Stimulated activated CD4-positive, alpha-beta T cell treated with anti-CD3 and anti-CD28 coated beads, Interleukin-1b, Interleukin-23, amount 100 ng/mL, for 4 hours (primary cell): ENCODE measurements around the gene TSPAN7.

Experiments
- DNase-seq, 2 donors: peaks; one replicate each; pipeline ENCODE4 v3.0.0-alpha.2; 2020; ENCODE audit warnings: low read depth in 2 of 2

The TSPAN7 gene

DNA sequence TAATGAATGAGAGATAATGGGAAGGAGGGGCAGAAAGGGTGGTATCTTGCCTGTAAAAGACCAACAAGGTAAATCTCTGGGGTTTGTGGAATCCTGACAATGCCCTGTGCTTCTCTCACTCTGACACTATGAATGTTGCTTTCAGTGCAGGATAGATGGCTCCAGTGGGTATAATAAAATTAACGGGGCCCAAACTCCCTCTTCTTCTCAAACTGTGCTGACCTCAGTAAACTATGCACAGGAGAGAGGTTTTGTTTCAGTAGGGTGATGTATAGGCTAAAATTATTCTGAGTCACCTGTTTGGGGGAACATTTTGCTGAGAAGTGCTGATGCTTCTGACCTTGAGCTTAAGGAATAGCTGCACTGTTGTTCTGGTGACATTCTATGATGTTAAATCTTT lies 82.6 kb downstream of the TSPAN7 start:
- no peak for DNase-seq

- no peak for DNase-seq
Measured at GRCh38 chrX:38646129-38646528, 84.8 kb downstream of the TSPAN7 start.

- no peak for DNase-seq
Measured at GRCh38 chrX:38649221-38649620, 87.9 kb downstream of the TSPAN7 start.

- no peak for DNase-seq
Measured at GRCh38 chrX:38649674-38650647, 88.6 kb downstream of the TSPAN7 start.

GRCh38 chrX:38651625-38652601 lies 90.6 kb downstream of the TSPAN7 start:
- no peak for DNase-seq

DNA sequence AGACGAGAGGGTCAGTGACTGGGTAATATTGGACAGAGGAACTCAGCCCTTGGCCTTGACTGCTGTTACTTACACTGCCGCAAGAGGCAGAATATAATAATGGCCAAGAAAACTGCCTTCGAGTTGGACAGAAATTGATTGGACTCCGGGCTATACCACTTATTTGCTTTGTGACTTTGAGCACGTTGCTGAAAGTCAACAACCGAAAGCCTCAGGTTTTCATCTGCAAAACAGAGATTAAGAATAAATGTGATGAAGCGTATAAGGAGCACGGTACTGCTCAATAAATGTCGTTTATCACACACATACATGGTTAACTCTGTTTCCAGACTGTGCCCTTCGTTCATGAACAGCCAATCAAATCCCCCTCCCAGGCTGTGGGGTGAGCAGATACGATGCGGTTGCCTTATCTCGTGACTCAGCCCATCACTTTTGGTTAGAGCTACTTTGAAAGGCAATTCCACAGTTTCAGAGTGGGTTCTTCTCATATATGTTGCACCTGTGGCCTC lies 91.6 kb downstream of the TSPAN7 start:
- DNase-seq = no peak

GRCh38 chrX:38654302-38654701 lies 93.0 kb downstream of the TSPAN7 start:
- no peak for DNase-seq

DNA sequence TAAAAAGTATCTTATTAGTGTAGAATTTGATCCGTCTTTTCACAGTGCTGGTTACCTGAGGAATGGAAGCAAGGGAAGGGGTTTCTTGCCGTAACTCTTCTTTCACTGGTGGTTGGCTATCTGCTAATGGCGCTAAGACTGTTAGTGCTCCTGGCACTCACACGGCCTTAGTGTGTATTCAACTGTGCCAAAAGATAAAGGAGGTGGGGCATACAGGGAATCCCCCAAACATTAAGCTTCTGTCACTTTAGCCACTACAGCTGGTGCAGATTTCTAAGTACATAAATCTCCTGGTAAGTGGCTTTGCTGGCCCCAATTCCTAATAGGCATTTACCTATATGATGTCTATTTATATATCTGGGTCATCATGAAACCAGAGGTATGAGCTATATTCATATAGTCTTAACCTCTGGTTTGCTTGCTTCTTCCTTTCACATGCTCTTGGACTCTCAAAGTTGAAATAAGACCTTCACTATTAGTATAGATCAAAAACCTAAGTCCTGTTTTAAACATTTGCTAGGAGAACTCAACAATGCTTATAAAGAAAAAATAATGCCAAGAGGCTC lies 95.1 kb downstream of the TSPAN7 start:
- no peak for DNase-seq

DNA sequence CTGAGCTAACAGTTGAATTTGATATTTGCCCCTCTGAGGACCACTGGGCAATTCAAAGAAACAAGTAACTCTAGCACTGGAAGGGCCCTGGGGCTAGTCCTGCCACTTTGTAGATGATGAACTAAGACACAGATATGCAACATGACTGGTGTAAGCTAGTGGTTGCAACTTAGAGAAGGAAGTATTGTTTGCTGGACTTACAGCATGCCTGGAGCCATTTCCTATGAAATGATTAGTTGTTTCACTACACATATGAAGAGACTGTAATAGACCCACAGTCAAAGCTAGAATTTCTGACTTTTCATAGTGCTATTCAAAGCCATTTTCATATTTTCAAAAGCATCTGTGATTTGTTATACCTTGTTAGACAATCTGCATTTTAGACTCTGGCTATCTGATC lies 96.2 kb downstream of the TSPAN7 start:
- DNase-seq = no peak

DNA sequence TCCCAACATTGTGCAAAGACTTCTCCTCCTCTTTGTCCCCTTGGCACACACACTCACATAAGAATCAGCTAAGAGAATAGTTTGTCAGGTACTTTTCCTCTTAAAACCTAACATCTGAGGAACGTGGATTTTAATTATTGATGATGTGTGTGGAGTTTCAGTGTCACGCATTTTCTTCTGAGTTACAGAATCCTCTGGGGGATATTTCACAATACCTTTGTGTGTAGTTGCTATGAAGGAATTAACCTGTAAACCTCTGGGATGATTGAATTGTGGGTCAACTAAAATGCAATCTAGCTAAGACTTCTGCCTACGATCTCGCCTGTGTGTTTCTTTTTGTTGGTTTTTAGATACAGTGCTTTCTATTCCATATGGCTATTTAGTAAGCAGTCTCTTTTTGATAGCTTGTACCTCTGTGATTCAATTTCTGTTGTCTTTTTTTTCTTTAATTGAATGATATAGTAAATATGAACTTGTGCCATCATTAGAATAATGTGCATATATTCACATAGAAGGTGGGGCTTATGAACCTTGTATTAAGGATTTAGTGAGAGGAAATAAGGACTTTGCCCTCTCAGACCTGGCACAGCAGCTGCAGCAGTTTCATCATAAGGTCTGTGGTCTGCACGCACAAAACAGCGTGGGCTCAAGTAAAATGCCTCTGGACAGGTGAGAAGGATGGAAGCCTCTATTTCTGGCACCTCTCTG lies 99.2 kb downstream of the TSPAN7 start:
- no peak for DNase-seq

GRCh38 chrX:38661103-38661441 lies 99.7 kb downstream of the TSPAN7 start:
- no peak for DNase-seq

DNA sequence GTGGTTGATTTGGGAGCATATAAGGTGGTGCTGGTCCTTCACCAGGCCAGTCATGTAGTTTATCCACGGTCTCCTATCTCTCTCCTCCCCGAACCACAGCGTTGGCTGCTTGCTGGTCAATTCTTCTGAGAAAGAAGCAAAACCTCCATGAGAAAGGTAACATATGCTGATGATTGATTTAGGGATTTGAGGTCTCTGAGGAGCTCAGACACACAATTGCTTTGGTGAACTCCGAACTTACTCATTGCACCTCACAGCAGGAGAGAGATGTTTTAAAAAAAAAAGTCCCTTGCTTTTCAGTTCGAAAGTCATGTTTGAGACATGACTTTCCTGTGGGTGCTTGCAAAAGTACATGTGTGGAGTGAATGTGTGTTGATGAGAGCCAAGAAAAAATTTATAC lies 100.2 kb downstream of the TSPAN7 start:
- no peak for DNase-seq

GRCh38 chrX:38662640-38663039 lies 101.3 kb downstream of the TSPAN7 start:
- DNase-seq = no peak

DNA sequence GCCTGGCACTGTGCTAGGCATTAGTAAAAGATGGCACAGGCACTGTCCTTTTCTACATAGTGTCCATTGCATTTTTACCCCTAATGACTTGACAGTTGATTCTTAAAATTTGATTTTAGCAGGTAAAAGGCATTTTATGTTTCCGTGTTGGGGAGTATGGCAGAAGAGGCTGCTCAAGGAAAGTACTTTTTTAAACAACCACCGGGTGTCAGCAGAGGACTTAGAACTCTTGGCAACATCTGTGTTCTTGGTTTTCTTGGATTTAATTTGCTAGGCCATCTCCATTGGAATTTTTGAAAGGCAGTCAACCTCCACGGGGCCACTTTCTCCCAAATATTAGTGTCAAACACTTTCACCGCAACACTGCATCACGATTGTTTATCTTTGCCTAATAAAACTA lies 102.9 kb downstream of the TSPAN7 start:
- DNase-seq = no peak

- DNase-seq = no peak
Measured at GRCh38 chrX:38666909-38667308, 105.6 kb downstream of the TSPAN7 start.

GRCh38 chrX:38668771-38669170 lies 107.4 kb downstream of the TSPAN7 start:
- no peak for DNase-seq

DNA sequence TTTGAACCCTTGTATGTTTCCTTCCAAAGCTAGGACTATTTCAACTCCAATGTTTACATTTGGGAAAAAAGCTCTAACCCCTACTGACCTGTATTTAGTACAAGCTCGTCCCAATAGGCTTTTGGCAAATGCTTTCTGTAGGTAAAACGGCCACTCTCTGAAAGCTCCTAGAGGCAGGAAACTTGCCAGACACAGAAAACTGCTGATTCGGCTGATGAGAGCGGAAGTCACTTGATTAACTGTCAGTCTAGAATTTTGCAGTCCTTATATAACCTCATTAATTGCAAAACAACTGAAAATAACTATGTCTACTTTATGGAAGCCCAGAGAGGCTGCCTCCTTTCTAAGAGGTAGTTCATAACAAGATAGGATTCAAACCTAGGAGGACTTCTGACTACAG lies 108.1 kb downstream of the TSPAN7 start:
- DNase-seq = no peak

- no peak for DNase-seq
Measured at GRCh38 chrX:38672646-38673045, 111.3 kb downstream of the TSPAN7 start.

GRCh38 chrX:38675856-38676255 lies 114.5 kb downstream of the TSPAN7 start:
- DNase-seq = no peak

- DNase-seq = no peak
Measured at GRCh38 chrX:38678183-38678582, 116.8 kb downstream of the TSPAN7 start.

DNA sequence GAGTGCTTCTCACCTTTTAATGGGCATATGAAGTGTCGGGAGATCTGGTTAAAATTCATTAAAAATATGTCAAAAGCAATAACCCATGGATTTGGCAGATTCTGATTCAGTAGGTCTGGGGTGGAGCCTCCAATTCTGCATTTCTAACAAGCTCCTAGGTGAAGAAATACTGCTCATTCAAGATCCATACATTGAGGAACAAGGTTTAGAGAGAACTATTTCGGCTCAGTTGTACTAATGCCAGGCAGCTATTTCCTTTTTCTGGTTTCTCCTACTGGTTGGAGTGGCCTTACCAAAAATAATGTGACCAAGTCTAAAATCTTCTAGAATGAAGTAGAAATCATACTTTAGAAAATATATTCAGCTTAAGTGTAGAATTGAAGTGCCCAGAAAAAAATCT lies 117.5 kb downstream of the TSPAN7 start:
- DNase-seq = no peak
